Measurements from ENCODE around the gene OR2W1. TPM values are rescaled to one million over a fixed set of nuclear protein-coding genes. Genes with fewer than 3 reads are reported as not detected.

OR2W1 gene
- total RNA-seq, 1 experiment from 2014 or later, result not detected

DNA sequence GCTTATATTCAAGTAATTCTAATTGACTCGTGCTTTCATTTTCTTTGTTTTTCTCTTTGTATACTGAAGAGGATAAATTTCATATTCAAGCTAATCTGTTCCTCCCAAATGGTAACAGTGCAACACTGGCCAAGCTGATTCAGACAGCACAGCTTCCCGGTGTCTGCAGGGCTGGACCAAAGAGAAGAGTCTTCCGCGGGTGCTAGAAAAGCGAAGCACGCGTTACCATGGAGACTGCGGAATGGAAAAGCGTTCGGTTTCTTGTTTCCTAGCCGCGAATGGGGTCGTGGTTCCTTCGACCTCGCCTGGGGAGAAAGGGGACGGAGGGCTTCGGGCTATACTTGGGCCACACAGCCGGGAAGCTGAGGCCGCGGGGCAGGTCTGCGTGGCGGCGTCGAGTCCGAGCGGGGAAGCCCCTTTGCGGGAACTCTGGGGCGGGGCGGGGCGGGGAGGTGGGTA lies 33.7 kb downstream of the OR2W1 start:
- no peak overlapping the region for H4K5ac ChIP-seq (ENCODE audit: insufficient read length, low read depth, low read length)
- no peaks in the 10 kb centered on the region; the same call in 1 of the 2 replicates for H3K27me3 ChIP-seq (ENCODE audit: insufficient read depth, low read length)
- H4K8ac ChIP-seq (replicated peaks; ENCODE audit: insufficient read length, low read depth, low read length), result no peak overlapping the region
- no peak overlapping the region for H2AK5ac ChIP-seq (ENCODE audit: insufficient read length, low read length)
- no CpG with 5 or more reads among the region's 30 CpGs for WGBS (ENCODE audit: extremely low coverage, insufficient read length, low lambda C conversion rate)
- no peaks in the 10 kb centered on the region for H3K9me3 ChIP-seq (ENCODE audit: control insufficient read depth, low read depth, low read length)
- peak overlapping the region; percentile 90 for H3K4me2 ChIP-seq (ENCODE audit: insufficient read depth, insufficient read length, low read length)
- H3K27ac ChIP-seq (ENCODE audit: insufficient read length, low read depth, low read length), result no peak overlapping the region
- no peaks in the 10 kb centered on the region for H3K79me1 ChIP-seq (ENCODE audit: insufficient read depth, low read depth, low read length, poor library complexity, severe bottlenecking)
- no peak overlapping the region for H2BK5ac ChIP-seq (ENCODE audit: insufficient read length, low read length)
- no peak for TF ChIP-seq CTCF (conservative IDR thresholded peaks at IDR 0.05)
- no peak overlapping the region for H4K91ac ChIP-seq (ENCODE audit: insufficient read length, low read depth, low read length)
- no peak overlapping the region for H3T11ph ChIP-seq (ENCODE audit: low read length)
- peaks cover 4 to 6% of the 10 kb centered on the region in 2 experiments; a peak in 4 of 5 replicates for H3K9me3 Mint-ChIP-seq
- no peaks in the 10 kb centered on the region for H3K4me1 ChIP-seq (ENCODE audit: insufficient read depth, low read length)
- H4K20me1 ChIP-seq (ENCODE audit: control insufficient read depth, insufficient read depth, insufficient read length), result no peaks in the 10 kb centered on the region
- H3K56ac ChIP-seq (ENCODE audit: insufficient read length, low read depth, low read length), result no peak overlapping the region
- no peaks in the 10 kb centered on the region for H3K79me2 ChIP-seq (ENCODE audit: insufficient read depth, low read length)
- H2BK15ac ChIP-seq (ENCODE audit: low read depth, low read length), result no peak overlapping the region
- peak overlapping the region; percentile 75 for H2AFZ ChIP-seq (ENCODE audit: low read length)
- no peak overlapping the region for H2BK12ac ChIP-seq (ENCODE audit: insufficient read length, low read depth, low read length)
- no peak overlapping the region for H3K27ac Mint-ChIP-seq
- no peak overlapping the region for H3K18ac ChIP-seq (ENCODE audit: insufficient read length, low read depth, low read length)
- peaks cover 78% of the 10 kb centered on the region for H3K27me3 Mint-ChIP-seq (ENCODE audit: low read depth)
- no peak overlapping the region for H2BK20ac ChIP-seq (ENCODE audit: low read depth, low read length, poor library complexity, severe bottlenecking)
- peak overlapping the region; percentile 87 to 94 for H3K4me3 Mint-ChIP-seq
- H3K36me3 Mint-ChIP-seq (ENCODE audit: insufficient read depth in 1 of 3, low read depth in 3 of 3), result peaks cover 4% of the 10 kb centered on the region in 3 experiments; a peak in 2 of 7 replicates
- peak overlapping the region; percentile 92; the same call in 1 of the 2 replicates for H3K14ac ChIP-seq (ENCODE audit: insufficient read depth, low read length)
- H3K23me2 ChIP-seq (ENCODE audit: insufficient read length, low read depth, low read length, poor library complexity, severe bottlenecking), result peaks cover 3% of the 10 kb centered on the region
- no peak overlapping the region for H2BK120ac ChIP-seq (ENCODE audit: low read depth, low read length, poor library complexity, severe bottlenecking)
- H3K4ac ChIP-seq (ENCODE audit: low read depth, low read length), result no peak overlapping the region
- peaks cover 2 to 8% of the 10 kb centered on the region in 2 experiments for H3K4me1 Mint-ChIP-seq
- no peak overlapping the region for H3K9ac ChIP-seq (ENCODE audit: extremely low read depth, insufficient read length, low read length)
- no peak overlapping the region for H3K23ac ChIP-seq (ENCODE audit: insufficient read length, low read depth, low read length)
- DNase-seq, result peak; percentile 75
